GM23248 (cell line): ENCODE results near the gene VPREB3.

Source experiments
- EZH2 ChIP-seq: fragments of 200-600 bp; sonication (generic); IDR thresholded peaks from 2 replicates; pipeline ENCODE4 v1.6.1; 2018; ENCODE audit warnings: antibody characterized with exemption, mild to moderate bottlenecking; ENCODE audit not compliant: insufficient read depth, poor library complexity, severe bottlenecking
- EZH2phosphoT487 ChIP-seq: fragments of 200-600 bp; sonication (generic); IDR thresholded peaks from 2 replicates; pipeline ENCODE4 v1.6.1; 2018; ENCODE audit warnings: antibody characterized with exemption, moderate library complexity, mild to moderate bottlenecking, low read depth; ENCODE audit not compliant: insufficient read depth

DNA sequence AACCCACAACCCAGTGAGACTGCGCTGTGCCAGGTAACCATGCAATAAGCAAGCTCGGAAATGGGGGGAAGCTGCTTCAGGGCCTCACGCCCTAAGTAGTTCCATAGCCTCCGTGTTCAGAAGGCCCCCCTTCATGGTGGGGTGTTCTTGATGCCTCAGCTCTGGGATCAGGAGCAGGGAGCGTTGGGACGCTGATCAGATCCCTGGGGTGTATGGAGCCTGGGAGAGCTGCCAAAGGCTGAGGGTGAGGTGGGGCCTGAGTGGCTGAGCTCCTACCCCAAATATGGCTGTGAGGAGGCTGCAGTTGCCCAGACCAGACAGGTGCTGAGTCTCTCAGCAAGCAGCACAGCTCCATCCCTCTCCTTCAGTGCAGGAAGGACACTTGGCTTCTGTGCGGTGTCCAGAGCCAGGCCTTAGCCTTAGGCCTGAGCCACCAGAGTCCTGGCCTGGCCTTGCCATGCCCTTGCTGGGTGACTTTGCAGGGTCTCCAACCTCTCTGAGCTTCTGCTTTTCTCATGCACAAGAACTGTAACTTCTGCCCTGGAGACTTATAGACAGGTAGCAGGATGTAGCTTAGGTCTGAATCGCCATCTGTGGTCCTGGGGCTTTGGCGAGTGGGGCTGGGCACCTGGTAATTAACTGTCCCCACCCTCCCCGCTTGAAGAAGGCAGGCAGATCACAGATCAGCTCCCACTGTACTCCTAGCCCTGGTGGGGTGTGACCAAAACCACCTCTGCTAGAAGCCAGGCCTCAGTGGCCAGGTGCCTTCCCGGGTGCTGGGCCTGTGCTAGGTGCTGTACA, 23.8 kb upstream of the VPREB3 start:
- TF ChIP-seq EZH2 (no peak), EZH2phosphoT487 (no peak)
